EL (cell line): ENCODE data around the gene TATDN3.
"Not testable (repeated sequence)": the region's sequence is repeated elsewhere in the genome, so short reads cannot be mapped to it uniquely, and the experiment has no call there.

Source experiments
- DNase-seq: peaks from one replicate; pipeline ENCODE4 v3.0.0-alpha.2; 2016

TATDN3 gene, protein sequence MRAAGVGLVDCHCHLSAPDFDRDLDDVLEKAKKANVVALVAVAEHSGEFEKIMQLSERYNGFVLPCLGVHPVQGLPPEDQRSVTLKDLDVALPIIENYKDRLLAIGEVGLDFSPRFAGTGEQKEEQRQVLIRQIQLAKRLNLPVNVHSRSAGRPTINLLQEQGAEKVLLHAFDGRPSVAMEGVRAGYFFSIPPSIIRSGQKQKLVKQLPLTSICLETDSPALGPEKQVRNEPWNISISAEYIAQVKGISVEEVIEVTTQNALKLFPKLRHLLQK

DNA sequence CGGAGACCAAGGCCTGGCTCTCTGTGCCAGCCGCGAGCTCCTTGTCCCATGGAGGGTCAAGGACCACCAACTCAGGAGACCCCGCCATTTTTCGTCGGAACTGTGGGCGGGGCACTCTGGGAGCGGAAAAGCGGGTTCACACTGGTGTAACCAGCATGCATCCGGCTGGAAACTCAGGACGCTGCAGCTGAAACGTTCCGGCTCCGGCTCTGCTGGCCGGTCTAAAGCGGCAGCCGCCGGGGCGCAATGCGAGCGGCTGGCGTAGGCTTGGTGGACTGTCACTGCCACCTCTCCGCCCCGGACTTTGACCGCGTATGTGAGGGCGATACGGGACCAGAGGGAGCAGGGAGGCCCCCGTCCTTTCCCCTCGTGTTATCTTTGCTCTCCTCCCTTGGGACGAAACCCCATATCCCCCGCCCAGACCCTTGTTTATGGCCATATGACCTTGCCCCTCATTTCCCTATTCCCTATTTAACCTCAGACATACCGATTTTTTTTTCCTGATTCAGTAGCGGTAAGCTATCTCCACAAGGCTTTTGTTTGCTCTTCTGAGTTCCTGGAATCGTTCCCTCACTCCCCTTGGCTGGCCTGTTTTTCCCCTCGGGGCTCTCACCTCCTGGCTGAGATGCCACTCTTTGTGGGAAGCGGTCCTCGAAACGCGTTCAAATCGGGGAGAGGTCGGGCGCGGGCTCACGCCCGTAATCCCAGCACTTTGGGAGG is at the start of gene TATDN3, which contains the start of gene NSL1:
Gene TATDN3, plus strand, starts transcription at position 219 of the 720 bp plus-strand sequence. Its CDS starts 28 bp downstream, at position 247.
Gene NSL1, minus strand, starts transcription at position 102 of the 720 bp plus-strand sequence. Its CDS starts 14 bp downstream, at position 88.
- DNase-seq: peak; percentile 92

DNA sequence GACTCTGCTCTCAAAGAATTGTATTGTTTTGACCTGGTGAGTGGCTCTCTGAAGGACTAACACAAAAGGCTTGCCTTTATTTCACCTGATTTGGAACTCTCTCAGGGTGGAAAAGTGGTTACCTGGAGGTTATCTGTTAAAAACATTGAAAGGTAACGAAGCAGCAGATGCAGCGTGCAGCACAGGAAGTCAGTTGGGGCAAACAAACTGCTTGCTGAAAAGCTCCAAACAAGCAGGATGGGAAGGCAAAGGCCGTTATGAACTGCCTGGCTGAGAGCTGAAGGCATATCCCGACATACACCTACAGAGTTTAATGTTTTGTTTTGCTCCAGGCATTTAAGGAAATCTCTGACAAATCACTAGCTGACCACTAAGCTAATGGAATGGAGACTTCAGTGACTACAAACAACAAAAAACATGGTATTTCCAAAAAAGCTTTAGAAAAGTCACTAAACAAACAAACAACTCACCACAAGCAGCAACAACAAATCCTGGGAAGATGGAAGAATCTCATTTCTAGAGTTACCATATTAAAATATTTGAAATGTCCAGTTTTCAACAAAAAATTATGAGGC is 47.7 kb upstream of the TATDN3 start:
- DNase-seq: peak; percentile 3

DNA sequence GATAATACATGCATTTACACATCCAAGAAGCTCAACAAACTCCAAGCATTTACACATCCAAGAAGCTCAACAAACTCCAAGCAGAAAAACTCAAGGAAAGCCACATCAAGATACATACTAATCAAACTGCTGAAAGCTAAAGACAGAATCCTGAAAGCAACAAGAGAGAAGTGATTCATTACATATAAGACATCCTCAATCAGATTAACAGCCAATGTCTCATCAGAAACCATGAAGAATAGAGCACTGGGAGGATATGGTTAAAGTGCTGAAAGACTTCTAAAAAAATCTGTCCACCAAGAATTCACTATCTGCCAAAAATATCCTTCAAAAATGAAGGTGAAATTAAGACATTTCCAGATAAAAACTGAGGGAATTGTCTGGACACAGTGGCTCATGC is 46.4 kb upstream of the TATDN3 start:
- no peak for DNase-seq

DNA sequence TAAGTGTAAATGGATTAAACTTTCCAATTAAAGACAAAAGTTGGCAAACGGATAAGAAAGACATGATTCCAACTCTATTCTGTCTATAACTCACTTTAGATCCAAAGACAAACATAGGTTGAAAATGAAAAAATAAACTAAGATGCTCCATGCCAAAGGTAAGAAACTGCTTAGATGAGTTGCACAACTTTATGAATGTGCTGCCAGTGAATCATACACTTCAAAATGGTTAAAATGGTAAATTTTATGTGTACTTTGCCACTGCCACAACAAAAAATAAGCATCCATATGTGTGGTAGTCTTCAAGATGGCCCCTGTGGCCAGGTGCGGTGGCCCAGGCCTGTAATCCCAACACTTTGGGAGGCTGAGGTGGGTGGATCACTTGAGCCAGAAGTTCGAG is 45.1 kb upstream of the TATDN3 start:
- DNase-seq: no peak

DNA sequence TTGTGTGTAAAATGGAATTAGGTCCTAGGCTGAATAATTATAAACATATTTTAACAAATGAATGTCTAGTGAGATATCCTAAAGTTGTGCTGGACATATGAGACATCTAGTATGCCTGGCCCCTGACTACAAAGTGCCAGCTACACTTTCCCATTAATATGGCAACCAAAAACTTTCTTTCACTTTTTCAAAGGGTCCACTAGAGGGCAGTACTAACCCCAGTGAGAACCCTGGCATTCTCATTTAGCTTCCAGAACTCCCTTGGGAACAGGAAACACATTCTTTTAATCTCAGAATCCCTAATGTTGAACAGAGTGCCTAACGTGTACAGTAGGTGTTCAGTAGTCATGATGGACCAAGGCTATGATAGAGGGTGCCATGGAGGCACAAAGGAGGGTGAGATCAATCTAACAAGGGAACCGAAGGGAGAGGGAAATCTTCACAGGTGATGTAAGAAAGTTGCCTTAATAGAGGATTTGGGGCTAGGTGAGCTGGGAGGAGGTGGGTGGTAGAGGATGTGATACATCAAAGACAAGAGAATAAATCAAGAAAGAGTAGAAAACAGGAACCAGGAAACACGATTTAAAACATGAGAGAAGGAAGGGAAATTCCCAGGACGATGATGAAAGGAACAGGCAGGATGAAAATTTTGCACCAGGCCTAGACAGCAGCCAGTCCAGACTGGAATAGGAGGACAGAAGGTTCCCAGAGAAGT is 41.7 kb upstream of the TATDN3 start:
- peak; percentile 84 for DNase-seq

DNA sequence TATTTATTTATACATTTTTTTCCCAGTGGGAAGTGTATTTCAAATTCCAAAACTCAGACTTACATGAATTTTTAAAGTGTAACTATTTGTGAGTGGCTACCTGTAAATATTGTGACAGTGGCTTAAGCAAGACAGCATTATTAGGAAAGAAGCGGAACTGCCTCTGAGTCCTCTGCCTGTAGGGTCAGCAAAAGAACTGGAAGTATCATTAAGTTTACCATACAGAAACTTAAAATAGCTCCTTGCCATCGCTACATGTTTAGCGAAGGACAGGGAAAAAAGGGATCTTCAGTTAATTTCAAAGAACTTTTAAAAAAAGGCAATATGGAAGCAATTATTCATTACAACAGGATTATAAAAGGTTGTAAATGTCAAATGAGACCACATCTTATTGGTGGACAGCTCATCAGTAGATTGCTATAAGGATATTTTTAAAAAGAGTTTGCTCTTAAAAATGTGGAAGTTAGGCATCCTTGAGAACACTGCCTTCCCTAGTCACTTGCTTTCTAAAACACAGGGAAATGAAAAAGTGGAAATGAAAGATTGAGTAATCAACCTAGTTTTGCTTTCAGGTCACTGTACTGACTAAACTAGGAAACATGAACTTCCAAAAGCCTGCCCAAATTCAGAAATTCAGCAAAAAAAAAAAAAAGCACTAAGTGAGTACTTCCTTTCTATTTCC is 39.3 kb upstream of the TATDN3 start:
- peak; percentile 41 for DNase-seq

DNA sequence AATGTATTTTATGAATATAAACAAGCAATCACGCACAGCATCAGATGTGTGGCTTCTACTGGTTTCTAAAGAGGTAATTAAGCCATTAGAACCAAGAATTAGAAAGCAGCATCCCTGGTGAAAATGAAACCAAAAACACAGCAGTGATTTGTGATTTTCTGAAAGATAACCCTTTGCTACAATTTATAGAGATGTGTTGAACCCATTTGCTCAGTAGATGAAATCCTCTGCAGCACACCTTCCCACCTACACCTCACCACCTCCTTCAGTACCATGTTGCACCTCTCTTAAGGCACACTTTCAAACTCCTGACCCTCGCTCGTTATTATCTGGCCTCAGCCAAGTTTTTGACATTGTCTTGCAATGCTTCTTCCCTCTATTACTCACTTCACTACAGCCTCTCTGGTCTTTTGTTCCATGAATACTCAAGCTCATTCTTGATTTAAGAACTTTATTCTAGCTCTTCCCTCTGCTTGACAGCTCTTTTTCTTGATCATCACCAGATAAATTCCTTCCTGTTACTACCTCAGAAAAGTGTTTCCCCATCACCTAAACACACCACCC is 38.7 kb upstream of the TATDN3 start:
- peak; percentile 4 for DNase-seq

DNA sequence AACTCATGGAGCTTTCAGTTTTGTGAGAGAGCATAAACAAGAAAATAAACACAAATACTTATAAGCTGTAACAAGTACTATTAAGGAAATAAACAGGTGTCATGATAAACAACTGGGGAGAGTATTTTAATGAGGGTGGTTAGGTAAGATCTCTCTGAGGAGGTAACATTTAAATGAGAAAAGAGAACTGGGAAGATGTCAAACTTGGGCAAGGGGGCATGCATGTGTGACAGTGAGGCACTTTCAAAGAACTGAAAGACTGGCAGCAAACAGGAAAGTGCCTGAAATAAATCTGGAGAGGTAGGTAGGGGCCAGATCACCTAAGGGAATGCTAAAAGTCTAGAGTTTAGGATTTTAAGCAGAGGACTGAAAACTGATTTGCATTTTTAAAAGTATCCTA is 37.9 kb upstream of the TATDN3 start:
- DNase-seq: no peak

DNA sequence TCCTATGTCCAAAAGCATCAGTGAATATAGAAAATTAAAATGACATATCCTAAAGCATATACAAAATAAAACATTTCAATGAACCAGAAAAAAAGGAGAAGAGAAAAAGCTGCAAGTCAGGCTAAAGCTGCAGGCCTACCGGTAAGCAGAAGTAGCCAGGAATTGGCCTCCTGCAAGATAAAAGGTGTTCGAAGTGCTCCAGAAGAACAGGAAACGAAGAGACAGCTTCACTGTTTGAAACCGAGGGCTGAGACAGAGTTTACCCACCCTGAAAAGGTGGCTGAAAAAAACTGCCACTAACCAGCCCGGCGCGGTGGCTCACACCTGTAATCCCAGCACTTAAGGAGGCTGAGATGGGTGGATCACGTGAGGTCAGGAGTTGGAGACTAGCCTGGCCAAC is 37.5 kb upstream of the TATDN3 start:
- DNase-seq: no peak

DNA sequence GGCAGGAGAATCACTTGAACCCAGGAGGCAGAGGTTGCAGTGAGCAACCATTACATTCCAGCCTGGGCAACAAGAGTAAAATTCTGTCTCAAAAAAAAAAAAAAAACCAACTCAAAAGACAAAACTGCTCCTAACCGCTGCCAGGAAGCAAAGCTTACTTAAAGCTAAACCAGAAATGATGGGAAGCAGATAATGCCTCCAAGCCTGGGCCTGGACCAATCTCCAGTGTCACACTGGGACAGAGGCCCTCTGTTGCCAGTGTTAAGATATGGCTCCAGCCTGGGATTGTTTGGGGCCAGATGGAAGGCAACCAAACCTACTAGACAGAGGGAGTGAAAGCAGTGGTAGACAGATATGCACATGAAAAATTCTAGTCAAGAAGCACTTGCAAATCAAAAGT is 37.0 kb upstream of the TATDN3 start:
- no peak for DNase-seq

DNA sequence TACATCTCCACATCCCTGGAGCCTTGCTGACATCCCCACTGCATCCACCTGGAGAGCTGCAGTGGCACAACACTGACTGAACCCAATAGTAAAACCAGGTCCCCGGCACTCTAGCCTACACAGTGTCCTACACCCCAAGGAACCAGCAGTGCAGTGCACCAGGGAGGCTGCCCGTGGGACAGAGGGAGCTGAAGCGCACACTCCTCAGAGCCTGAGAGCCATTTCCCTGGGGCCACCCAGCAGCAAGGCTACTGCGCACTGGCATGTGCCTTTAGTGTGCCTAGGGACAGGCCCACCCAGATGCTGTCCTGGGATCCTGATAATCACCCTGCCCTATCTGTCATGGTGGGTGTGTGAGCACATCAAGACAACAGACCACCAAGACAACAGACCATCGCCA is 32.0 kb upstream of the TATDN3 start:
- no peak for DNase-seq

DNA sequence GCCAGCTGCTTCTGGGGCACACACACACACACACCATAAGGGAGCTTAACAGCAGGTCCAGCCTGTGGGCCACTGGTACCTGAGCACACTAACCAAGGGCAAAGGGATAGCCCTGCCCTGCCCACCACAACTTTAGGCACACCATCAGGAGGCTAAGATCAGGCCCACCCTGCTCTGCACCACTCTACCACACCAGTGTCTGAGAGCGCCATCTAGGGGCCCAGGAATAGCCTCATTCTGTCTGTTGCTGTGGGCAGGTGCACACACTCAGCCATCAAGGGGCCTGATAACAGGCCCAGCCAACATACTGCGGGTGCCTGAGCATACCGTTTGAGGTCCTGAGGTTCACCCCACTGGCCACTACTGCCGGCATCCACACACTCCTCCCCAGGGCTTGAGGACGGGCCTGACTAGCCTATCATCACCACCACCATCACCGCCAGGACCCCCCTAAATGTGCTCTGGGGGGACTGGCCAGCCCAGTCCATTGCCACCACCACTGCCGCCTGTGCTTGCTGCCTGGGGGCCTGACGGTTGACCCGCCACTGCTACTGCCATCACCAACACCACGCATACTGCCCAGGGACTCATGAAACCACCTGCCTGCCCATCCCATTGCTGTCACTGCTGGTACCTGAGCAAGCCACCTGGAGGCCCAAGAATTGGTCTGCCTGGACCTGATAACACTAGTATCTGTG is 31.4 kb upstream of the TATDN3 start:
- peak; percentile 26 for DNase-seq

DNA sequence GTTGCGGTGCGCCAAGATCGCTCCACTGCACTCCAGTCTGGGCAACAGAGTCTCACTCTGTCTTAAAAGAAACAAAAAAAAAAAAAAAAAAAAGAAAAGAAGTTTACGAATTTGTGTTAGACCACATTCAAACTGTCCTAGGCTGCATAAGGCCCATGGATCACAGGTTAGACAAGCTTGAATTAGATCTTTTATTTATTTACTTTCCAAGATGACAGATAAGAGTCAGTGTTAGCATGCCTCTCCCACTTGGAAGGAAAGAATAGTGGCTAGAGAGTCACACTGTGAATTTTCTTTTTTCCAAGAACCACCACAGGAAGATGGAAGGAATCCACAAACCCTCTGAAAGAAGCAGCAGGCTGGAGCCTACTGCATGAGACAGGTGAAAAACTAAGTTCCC is 29.5 kb upstream of the TATDN3 start:
- no peak for DNase-seq

DNA sequence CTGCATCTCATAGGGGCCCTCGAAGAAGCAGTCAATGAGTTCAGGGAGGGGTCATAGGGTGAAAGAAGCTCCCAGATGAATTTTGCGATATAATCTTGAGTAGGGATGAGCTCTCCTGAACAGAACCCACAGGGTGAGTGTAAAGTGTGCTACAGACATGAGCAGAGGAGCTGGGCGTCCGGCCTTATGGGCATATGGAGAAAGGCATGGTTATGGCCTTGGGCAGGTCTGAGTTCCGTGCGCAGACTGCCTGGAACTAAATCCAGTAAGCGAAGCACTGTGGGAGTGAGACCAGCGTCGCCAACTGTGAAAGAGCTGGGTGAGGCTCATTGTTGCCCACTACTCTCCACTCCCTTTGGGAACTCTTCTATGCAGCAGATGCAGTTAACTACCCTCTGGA is 28.9 kb upstream of the TATDN3 start:
- no peak for DNase-seq

DNA sequence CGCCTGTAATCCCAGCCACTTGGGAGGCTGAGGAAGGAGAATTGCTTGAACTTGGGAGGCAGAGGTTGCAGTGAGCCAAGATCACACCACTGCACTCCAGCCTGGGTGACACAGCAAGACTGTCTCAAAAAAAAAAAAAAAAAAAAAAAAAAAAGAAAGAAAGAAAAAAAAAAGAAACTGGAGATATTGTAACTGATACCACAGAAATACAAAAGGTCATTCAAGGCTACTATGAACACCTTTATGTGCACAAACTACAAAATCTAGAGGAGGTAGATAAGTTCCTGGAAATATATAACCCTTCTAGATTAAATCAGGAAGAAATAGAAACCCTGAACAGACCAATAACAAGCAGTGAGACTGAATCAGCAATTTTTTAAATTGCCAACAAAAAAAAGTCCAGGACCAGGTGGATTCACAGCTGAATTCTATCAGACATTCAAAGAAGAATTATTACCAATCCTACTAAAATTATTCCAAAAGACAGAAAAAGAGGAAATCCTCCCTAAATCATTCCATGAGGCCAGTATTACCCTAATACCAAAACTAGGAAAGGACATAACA is 26.9 kb upstream of the TATDN3 start:
- DNase-seq: not testable (repeated sequence)

DNA sequence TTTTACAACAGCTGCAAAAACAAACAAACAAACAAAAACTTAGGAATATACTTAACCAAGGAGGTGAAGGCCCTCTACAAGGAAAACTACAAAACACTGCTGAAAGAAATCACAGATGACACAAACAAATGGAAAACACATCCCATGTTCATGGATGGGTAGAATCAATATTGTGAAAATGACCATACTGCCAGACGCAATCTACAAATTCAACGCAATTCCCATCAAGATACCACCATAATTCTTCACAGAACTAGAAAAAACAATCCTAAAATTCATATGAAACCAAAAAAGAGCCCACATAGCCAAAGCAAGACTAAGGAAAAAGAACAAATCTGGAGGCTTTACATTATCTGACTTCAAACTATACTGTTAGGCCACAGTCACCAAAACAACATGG is 24.9 kb upstream of the TATDN3 start:
- DNase-seq: not testable (repeated sequence)

DNA sequence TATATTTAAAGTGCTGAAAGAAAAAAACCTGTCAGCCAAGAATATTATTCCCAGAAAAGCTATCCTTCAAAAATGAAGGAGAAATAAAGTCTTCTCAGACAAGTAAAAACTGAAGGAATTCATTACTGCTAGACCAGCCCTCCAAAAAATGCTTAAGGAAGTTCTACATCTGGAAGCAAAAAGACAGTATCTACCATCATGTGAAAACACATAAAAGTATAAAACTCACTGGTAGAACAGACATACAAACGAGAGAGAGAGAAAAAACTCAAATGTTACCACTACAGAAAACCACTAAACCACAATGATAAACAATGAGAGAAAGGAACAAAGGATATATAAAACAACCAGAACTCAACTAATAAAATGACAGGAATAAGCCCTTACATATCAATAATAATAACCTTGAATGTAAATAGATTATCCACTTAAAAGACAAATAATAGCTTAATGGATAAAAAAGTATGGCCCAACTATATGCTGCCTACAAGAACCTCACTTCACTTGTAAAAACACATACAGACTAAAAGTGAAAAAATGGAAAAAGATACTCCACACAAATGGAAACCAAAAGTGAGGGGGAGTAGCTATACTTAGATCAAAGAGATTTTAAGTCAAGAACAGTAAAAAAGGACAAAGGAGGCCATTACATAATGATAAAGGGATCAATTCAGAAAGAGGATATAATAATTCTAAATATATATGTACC is 22.1 kb upstream of the TATDN3 start:
- DNase-seq: no peak

DNA sequence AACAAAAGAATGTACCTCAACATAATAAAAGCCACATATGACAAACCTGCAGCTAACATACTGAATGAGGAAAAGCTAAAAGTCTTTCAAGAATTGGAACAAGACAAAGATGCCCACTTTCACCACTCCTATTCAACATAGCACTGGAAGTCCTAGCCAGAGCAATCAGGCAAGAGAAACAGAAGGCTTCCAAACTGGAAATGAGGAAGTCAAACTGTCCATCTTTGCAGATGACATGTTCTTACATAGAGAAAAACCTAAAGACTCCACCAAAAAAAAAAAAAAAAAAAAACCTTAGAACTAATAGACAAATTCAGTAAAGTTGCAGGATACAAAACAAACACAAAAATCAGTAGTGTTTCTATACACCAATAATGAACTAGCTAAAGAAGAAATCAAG is 20.4 kb upstream of the TATDN3 start:
- DNase-seq: no peak

DNA sequence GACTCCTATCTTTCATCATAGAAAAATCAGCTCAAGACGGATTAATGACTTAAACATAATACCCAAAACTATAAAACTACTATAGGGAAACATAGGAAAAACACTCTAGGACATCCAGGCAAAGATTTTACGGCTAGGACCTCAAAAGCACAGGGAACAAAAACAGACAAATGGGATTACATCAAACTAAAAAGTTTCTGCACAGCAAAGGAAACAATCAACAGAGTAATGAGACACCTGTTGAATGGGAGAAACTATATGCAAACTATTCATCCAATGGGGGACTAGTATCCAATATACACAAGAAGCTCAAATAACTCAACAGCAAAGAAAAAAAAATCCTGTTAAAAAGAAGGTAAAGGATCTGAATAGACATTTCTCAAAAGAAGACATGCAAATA is 18.7 kb upstream of the TATDN3 start:
- no peak for DNase-seq

DNA sequence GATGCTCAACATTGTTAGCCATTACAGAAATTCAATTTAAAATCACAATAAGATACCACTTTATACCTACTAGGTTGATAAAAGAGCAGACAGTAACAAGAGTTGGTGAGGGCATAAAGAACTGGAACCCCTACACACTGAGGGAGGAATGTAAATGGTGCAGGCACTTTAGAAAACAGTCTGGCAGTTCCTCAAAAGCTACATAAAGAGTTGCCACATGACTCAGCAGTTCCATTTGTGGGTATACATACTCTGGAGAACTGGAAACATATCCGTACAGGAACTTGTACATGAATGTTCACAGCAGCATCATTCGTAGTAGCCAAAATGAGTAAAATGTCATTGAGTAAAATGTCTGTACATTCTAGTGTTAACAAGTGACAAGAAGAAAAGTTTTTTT is 17.1 kb upstream of the TATDN3 start:
- peak; percentile 33 for DNase-seq

DNA sequence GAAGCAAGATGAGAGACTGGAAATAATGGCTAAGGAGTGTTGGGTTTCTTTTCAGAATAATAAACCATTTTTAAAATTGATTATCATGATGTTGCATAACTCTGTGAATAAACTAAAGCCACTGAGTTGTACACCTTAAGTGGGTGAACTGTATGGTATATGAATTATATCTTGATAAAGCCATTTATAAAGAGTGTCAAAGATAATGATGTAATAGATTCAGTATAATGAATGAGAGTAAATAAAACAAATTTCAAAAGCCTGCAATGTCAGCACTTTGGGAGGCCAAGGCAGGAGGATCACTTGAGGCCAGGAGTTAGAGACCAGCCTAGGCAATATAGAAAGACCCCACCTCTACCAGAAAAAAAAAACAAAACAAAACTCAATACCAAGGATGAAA is 16.5 kb upstream of the TATDN3 start:
- no peak for DNase-seq
